Stimulated activated CD4-positive, alpha-beta T cell treated with anti-CD3 and anti-CD28 coated beads, TNF-alpha, amount 100 ng/mL, for 48 hours (primary cell): ENCODE measurements around the gene NBAS.

ENCODE experiments used
- DNase-seq, 3 donors: peaks; one replicate each; pipeline ENCODE4 v3.0.0-alpha.2; 2020; ENCODE audit warnings: low read depth in 3 of 3

The NBAS gene

GRCh38 chr2:15136639-15137038, 424.5 kb downstream of the NBAS start:
- DNase-seq: no peak

- no peak for DNase-seq
Observed at GRCh38 chr2:15134957-15135356, 426.2 kb downstream of the NBAS start.

- DNase-seq: no peak
Observed at GRCh38 chr2:15133461-15133860, 427.7 kb downstream of the NBAS start.

GRCh38 chr2:15128846-15129245, 432.3 kb downstream of the NBAS start:
- DNase-seq: no peak

GRCh38 chr2:15127876-15128275, 433.3 kb downstream of the NBAS start:
- DNase-seq: no peak

GRCh38 chr2:15127301-15127700, 433.8 kb downstream of the NBAS start:
- no peak for DNase-seq

GRCh38 chr2:15126373-15126772, 434.8 kb downstream of the NBAS start:
- DNase-seq: no peak

GRCh38 chr2:15122915-15123314, 438.2 kb downstream of the NBAS start:
- no peak for DNase-seq

- no peak for DNase-seq
Observed at GRCh38 chr2:15120631-15121030, 440.5 kb downstream of the NBAS start.

GRCh38 chr2:15119722-15120175, 441.4 kb downstream of the NBAS start:
- no peak for DNase-seq

- DNase-seq: no peak
Observed at GRCh38 chr2:15117409-15118050, 443.6 kb downstream of the NBAS start.
